Left forelimb (tissue), 1 donor: ENCODE measurements around the gene TNFAIP2.

Experiments used
- DNase-seq: peaks from one replicate; pipeline ENCODE4 v3.0.0-alpha.2; 2018; ENCODE audit warnings: low spot score

The TNFAIP2 gene, protein sequence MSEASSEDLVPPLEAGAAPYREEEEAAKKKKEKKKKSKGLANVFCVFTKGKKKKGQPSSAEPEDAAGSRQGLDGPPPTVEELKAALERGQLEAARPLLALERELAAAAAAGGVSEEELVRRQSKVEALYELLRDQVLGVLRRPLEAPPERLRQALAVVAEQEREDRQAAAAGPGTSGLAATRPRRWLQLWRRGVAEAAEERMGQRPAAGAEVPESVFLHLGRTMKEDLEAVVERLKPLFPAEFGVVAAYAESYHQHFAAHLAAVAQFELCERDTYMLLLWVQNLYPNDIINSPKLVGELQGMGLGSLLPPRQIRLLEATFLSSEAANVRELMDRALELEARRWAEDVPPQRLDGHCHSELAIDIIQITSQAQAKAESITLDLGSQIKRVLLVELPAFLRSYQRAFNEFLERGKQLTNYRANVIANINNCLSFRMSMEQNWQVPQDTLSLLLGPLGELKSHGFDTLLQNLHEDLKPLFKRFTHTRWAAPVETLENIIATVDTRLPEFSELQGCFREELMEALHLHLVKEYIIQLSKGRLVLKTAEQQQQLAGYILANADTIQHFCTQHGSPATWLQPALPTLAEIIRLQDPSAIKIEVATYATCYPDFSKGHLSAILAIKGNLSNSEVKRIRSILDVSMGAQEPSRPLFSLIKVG

DNA sequence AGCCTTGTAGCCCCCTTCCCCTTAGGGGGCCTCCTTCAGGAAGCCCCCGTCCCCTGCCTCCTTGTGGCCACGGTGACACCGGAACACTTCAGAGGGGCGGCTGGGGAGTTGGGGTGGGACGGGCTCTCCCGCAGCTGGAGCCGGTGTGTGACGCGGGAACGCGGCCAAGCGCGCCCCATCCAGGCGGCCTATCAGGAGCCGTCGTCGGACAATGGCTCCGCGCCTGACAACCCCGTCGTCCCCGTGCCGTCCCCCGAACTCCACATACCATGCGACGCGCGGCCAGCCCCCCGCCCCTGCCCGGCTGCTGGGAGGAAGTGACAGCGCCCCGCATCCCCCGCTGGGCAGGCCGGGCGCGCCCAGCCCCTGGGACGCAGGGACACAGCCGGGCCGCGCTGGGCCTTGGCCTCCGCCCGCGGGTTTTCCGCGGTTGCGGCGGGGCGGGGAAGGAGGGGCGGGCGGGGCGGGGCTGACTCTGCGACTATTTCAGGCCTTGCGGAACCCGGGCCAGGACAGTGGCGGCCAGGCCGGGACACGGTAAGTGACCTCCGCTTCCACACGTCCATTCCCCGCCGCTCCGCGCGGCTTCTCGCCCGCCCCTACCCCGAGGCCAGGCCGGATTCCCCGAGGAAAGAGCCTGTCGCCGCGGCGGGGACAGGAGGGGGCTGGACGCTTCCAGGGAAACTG lies at the start of gene TNFAIP2:
TSS of gene TNFAIP2 (plus strand) at position 515 of the 687 bp plus-strand sequence. CDS start 2,997 bp downstream, outside the sequence.
- DNase-seq = peak; percentile 81

DNA sequence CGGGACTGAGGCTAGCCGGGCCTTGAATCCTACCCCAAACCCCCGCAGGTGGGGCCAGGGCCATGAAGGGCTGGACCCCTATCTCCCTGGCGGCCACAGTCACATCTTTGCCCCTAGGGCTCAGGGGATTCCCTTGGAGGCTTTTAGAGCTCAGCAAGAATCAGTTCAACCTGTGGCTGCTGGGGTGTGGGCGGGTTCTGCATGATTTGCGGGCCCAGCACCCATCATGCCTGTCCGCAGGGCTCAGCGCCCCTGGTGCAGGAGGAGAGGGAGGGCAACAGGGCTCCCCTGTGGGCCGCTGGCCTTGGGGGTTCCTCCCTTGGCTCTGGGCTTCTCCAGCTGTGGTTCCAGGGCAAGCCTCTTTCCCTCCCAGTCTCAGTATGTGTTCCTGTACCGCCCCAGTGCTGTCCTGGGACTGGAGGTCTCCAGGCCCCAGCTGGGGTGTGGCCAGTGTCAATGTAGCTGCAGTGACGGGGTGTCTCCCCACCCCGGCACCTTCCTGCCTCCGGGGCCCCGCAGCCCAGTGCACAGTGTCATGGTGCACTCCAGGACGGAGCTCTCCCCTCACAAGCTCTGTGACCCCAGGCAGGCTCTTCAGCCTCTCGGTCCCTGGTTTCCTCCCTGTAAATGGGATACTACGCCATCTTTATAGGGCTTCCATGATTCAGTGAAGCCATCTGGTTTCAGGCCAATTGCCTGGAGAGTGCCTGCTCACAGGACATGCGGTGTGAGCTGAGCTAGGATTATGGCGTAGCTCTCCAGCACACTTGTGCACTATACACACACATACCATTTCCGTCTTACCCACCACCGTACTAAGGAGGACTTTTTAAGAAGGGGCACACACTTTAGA lies 49.2 kb upstream of the TNFAIP2 start:
- no peak for DNase-seq

DNA sequence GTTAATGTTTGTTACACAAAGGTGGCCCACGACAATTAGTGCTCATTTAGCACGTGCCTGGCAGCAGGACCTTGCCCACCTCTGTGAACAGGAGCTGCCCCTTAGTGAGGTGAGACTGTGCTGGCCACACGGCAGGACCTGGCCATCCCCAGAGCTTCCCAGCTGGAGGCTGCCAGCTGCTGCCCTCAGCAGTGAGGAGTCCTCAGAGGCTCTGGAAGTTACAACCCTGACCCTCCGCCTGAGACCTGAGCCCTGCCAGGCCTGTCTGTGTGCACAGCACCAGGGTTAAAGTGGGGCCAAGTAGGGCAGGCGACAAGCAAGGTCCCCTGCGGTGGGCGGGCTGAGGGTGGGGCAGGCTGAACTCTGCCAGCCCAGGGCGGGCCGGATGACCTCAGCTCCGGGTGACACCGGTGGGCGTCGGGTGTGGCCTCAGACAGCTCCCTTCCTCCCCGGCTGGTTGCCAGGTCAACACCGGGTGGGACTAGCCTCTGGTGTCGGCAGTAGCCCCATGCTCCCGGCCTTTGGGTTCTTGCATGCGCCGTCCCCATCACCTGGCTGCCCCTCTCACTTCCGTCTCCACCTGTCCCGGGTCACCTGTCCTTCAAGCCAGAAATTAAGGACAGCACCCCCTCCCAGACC lies 48.4 kb upstream of the TNFAIP2 start:
- no peak for DNase-seq

DNA sequence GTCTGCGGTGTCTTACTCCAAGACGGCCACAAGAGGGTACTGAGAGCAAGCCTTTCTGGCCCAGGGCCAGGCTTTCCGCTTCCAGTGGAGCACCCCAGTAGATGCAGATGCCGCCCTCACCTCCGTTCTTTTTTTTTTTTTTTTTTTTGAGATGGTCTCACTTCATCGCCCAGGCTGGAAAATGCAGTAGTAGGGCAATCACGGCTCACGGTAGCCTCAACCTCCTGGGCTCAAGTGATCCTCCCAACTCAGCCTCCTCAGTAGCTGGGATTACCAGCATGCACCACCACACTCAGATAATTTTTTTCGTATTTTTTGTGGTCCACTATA lies 44.9 kb upstream of the TNFAIP2 start:
- DNase-seq = no peak

DNA sequence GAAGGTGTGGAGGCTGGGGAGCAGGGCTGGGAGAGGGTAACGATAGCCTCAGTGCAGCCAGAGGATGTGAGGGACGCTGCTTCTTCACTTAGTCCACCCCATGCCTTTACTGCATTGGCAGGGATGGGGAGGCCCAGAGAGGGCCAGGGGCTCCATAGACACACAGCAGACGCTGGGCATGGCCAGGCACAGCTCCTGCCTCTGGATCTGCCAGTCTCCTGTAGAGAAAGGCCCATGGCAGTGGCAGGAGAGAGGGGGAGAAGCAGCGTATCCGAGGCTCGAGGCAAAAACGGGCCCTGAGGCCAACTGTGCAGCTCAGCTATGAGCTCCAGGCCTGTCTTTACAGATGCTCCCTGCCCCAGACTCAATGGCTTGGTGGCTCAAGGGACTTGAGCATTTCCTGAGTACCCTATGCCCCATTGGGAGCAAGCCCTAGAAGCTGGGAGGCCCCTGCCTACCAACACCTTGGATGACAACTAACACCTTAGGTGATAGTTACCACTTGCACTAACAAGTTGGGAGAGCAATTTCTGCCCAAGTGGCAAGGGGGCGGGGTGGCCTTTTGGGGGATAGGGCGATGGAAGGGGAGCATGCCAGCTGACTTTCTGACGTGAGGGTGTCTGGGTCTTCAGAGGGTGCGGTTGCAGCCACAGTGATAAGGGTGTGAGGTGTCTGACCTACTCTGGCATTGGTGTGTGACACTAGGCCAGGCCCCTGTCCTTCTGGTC lies 44.2 kb upstream of the TNFAIP2 start:
- no peak for DNase-seq

DNA sequence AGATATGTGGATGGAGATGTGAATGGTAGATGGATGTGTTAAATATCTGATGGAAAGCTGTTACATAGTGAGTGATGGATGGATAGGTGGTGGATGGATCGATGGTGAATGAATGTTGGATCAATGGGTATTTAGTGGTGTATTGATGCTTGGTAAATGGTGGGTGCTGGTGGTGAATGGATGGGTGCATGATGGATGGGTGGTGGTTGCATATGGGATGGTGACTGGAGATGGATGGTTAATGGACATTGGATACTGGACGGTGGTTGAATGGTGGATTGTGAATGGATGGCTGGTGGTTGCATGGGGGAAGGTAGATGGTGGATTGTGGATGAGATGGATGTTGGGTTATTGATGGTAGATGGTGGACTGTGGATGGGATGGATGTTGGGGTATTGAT lies 41.3 kb upstream of the TNFAIP2 start:
- DNase-seq = no peak

DNA sequence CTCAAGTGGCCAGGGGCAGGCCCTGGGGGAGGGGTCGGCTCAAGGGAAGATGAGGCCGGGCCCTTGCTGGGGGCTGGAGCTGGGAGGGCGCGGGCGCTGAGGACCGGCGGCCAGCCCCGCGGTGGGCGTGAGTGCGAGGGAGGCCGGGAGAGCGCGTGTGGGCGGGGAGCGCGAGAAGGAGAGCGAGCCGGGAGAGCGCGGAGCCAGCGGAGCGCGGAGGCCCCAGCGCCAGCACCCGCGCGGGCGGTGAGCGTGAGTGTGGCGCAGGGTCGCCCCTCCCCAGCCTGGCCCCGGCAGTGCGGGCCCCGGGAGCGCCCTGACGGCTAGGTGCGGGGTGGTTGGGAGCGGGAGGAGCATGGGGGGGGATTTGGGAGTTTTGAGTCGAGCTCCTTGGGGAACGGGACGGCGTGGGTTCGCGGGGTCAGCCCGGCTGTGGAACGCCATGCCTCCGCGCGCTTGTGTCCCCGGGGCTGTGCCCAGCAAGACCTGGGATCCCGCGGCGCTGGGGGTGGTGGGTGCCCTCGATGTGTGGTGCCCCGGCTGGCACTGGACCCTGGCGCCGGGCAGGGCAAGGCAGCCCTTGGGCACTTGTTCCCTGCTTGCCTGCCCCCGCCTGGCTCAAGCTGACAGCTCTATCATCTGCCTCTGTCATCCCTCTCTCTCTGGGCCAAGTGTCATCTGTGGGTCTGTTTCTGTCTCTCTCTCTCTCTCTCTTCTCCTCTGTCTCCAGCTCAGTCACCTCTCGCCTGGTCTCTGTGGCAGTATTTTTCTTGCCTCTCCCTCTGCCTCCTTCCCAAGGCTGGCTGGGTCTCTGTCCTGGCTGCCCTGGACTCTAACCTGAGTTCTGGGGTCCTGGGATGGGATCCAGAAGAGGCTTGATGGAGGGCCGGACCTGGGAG lies 39.0 kb upstream of the TNFAIP2 start, which contains the start of gene LBHD2:
TSS of gene LBHD2 (plus strand) at position 190 of the 899 bp plus-strand sequence. CDS start 1,803 bp downstream, outside the sequence.
- no peak for DNase-seq

DNA sequence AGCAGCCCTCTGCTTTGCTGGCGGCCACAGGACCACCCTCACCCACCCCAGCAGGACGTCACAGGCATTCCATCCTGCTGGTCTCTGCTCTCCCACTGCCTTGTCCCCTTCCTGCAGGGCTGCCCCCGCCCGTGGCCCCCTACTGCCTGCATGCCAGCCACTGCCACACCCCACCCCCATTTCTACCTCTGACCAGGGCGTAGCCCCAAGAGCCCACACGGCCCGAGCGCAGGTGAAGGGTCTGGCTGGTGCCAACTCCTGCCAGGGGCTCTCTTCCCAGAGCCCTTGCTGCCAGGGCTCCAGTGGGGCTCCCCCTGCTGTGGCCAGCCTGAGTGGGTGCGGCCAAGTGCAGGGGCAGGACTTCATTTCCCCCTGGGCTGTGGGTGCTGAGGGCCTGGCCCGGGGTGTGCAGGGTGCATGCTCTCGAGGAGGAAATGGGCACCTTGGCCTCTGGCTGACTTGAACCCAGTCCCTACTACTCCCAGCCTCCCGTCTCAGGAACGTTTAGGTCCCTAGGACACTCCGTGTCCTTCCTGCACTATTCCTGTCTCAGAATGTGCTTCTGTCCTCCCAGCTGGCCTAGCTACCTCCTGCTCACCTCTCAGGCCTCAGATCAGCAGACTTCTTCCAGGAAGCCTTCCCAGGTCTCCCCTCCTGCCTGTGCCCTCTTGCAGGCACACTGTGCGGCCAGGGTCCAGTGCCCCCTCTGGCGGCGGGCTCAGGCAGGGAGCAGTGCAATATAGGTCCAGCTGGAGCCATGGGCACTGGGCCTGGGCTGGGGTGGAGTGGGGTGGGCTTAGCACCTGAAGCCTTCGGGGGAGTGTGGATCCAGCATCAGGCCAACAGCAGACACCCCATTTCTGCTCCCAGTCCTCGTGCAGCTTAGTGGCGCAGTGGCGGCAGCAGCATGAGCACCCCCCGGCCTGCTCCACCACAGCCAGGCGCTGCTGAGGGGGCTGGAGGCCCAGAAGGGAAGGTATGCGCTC lies 37.9 kb upstream of the TNFAIP2 start:
- DNase-seq = no peak

DNA sequence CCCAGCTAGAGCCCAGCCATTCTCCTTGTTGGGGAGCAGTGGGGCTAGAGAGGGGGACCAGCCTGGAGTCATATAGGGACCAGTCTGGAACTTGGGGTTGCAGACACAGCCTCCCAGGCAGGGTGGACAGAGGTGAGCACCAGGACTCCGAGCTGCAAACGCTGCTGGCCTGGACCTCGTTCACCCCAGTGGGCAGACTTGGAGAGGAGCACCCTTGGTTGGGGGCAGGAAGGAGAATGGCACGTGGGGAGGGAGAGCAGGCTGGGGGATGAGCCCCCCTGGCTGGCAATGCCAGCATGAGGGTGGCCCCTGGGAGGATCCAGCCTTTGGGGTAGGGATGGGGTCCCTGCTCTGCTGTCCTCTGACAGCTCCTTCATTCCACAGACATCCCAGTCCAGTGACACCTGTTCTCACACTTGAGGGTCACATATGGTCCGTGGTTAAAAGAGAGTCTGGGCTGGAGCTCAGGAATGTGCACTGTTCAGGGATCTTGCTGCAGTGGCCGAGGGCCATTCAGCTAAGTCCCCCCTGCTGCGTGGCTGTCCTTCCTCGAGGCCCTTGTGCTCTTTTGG lies 36.4 kb upstream of the TNFAIP2 start:
- no peak for DNase-seq

DNA sequence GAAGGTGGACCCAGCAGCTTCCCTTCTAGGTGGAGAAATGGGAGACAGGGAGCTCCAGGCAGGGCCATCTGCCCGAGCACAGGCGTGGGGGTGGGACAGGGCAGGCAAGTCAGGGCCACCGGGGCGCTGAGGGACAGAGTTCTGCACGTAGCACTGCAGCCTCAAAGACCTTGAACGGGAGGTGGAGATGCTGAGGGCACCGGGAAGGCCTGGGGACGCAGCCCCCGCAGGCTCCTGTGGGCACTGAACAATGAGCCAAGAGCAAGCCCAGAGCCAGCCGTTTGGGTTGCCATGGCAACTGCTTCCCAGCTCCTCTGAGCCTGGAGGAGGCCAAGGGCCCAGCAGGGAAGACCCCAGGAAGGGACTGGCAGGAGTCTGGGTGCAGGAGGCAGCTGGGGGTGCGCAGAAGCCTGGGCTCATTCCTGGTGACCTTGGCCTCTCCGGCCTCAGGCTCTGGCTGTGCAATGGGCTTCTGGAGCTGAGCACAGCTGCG lies 35.9 kb upstream of the TNFAIP2 start:
- DNase-seq = no peak

DNA sequence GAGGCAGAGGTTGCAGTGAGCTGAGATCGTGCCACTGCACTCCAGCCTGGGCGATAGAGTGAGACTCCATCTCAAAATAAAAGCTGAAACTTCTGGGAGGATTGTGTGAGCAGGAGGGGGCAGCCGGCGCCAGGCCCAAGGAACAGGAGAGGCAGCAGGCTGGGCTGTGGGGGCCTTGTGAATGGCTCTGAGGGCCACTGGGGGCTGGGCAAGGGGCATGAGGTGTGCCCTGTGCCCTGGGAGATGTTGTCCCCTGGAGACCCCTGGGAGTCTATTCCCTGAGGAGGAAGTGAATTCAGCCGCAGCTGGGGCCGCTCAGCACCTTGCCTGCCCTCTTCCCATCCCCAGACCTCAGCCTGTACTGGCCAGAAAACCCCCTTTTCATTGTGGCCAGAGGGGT lies 34.3 kb upstream of the TNFAIP2 start:
- no peak for DNase-seq

DNA sequence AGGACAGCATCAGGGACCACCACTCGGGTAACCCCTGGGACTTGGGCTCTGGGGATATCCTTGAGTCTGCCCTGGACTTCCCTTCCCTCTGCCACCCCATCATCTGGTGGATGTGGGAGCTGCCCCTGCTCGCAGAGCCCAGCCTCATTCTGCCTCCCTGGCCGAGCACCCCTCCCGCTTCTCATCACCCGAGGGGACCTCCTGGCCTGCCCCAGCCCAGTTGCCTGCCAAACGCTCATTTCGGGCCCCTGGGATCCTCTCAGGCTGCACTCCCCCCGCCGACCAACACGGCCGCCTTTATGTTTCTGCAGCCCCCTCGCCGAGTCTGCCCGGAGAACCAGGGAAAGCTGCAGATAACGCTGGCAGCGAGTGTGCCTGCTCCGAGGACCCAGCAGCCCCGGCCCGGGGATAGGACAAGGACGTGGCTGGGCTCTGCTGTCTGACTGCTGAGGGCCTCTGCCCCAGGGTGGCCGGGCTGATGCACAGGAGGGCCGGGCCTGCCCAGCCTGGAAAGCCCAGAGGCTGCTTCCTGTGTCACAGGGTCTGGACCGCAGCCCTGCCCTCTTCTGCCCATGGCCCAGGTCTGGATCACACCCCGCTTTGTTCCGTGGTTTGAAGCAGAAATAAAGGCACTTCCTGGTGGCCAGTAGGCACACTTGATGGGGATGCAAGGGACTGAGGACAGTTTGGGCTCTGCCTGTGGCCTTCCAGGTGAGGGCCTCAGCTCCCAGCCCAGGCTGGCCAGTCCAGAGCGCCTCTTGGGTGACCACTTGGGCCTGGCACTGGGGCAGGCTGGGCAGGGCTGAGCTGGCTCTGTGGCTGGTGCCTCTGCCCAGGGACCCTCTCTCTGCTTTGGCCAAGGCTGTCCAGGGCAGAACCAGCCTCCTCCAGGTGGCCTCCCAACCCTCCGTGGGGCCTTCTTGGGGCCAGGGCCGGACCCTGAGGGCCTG lies 33.6 kb upstream of the TNFAIP2 start:
- no peak for DNase-seq

DNA sequence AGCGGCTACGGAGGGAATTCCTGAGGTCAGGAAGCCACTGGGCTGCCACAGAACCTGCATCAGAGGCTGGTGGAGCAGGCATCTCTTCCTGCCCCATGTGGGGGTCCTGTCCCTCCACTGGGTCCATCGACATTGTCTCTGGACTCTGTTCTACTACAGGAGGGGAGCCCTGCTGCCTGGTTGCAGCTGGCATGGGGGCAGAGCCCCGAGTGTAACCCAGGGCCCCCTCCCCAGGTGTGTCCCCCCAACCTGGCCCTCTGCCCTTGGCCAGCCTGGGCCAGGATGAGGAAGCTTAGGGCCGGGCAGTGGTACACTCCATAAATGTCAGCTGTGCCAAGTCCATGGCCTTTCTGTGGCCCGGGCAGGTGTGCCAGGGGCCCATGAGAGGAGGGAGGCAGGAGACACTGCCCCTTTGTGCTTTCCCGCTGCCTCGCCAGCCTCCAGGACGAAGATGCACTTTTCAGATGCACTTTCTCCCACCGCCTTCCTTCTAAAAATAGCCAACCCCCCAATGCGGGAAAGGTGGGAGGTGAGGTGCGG lies 32.7 kb upstream of the TNFAIP2 start:
- no peak for DNase-seq

DNA sequence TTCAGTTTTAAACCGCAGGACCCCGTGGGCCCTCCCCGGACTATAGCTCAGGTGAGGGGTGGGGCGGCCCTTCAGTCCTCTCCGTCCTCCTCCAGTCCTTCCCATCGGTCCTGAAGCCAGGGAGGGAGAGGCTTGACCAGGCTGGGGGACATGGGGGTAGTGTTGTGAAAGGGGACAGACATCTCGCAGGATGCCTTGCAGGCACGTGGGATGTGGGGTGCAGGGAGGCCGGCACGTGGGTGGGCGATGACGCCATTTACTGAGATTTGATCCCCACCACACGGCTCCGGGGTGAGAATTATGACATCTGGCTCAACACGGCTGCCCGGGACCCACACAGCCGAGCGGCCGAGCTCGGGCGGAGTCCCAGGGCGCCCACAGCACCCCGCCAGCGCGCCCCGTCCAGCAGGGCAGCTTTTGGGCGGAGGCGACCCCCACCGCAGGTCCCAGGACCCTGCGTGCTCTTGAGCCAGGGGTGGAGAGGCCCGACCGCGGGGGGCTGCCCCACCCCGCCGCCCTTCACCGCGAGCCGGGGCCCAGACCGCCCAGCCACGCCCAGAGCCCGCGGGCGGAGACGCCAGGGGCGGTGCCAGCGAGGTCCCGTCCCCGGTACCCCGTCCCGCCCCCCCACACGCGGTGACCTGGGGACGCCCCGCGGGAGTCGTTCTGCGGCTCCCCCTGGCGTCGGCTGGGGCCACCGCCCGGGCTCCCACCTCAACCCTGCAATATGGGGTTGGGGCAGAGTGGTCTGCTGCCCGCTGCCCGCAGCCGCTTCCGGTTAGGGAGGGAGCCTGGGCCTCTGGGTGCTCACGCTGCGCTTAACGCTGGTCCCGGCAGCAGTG lies 32.0 kb upstream of the TNFAIP2 start:
- DNase-seq = no peak

DNA sequence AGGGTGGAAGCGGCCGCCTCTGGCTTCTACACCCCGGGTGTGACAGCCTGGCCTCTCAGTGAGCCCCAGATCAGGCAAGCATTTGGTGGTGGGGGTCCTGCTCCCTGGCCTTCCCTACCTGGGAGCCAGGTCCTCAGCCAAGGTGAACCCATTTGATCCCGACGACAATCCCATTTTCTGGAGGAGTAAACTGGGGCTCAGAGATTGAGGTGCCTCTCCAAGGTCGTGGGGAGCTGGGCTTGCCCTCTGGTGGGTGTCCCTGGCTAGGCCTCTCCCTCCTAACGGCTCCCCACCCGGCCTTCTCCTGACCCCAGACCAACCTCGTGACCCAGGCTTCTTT lies 31.4 kb upstream of the TNFAIP2 start:
- DNase-seq = no peak
